RWPE1 (cell line): Measurements from ENCODE around the gene GPR132.

Experiments
- CTCF ChIA-PET: fragments of 350-600 bp; sonication (Branson Sonifier 250); formaldehyde crosslinking; extraction: SDS; loops from one replicate; lab custom pipeline; 2021; lab: Yijun Ruan, JAX
- POLR2A ChIA-PET: fragments of 400-600 bp; formaldehyde crosslinking; extraction: SDS; loops from one replicate; lab custom pipeline; 2020; ENCODE audit warnings: antibody characterized with exemption; ENCODE audit not compliant: low non-redundant PET; lab: Yijun Ruan, JAX
- DNase-seq: peaks from one replicate; pipeline ENCODE4 v3.0.0; 2012; ENCODE audit warnings: low spot score
- H3K27ac ChIP-seq: fragments of 450-650 bp; 2 replicates; pipeline ENCODE4 v1.5.1; 2017
- TF ChIP-seq, protein P1 (sequence below): fragments of 450-650 bp; conservative IDR thresholded peaks from 2 replicates; pipeline ENCODE4 v1.5.1; 2017; ENCODE audit warnings: low read depth, mild to moderate bottlenecking

Gene GPR132

DNA sequence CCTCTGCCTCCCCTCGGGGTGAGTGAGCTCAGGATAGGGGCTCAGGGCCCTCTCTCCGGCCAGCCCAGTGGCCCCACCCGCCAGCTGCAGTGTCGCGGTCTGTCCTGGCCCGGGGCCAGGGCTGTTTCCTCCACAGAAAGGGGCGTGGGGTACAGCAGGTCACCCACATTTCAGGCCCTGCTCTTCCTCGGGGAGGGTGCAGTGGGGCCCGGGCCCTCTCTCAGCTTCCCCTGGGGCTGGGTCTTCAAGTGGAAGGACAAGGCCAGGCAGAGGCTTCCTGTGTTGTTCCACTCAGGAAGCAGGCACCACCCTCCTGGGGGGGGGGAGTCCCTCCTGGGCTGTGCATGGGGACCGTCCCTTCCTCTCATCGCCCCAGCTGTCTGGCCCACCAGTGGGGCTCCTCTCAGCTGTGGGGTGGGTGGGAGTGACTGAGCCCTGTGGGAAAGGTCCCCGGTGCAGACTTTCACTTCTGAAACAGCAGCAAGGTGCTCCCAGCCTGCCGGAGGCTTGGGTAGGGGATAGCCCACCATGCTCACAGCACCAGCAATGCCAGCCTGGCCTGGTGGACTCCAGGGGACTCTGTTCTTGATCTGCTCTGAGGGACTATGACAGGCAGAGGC lies 3.7 kb downstream of the GPR132 start:
- H3K27ac ChIP-seq = no peak overlapping the region; the same call in 1 of the 2 replicates
- ChIA-PET POLR2A (no interaction called here), CTCF (interaction anchor here (0.8 kb wide), 1 partner anchor 149 kb away, joined by 4 read pairs; no protein-coding TSS in a partner anchor)
- DNase-seq = no peak
- TF ChIP-seq, protein P1, sequence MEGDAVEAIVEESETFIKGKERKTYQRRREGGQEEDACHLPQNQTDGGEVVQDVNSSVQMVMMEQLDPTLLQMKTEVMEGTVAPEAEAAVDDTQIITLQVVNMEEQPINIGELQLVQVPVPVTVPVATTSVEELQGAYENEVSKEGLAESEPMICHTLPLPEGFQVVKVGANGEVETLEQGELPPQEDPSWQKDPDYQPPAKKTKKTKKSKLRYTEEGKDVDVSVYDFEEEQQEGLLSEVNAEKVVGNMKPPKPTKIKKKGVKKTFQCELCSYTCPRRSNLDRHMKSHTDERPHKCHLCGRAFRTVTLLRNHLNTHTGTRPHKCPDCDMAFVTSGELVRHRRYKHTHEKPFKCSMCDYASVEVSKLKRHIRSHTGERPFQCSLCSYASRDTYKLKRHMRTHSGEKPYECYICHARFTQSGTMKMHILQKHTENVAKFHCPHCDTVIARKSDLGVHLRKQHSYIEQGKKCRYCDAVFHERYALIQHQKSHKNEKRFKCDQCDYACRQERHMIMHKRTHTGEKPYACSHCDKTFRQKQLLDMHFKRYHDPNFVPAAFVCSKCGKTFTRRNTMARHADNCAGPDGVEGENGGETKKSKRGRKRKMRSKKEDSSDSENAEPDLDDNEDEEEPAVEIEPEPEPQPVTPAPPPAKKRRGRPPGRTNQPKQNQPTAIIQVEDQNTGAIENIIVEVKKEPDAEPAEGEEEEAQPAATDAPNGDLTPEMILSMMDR = no peak

DNA sequence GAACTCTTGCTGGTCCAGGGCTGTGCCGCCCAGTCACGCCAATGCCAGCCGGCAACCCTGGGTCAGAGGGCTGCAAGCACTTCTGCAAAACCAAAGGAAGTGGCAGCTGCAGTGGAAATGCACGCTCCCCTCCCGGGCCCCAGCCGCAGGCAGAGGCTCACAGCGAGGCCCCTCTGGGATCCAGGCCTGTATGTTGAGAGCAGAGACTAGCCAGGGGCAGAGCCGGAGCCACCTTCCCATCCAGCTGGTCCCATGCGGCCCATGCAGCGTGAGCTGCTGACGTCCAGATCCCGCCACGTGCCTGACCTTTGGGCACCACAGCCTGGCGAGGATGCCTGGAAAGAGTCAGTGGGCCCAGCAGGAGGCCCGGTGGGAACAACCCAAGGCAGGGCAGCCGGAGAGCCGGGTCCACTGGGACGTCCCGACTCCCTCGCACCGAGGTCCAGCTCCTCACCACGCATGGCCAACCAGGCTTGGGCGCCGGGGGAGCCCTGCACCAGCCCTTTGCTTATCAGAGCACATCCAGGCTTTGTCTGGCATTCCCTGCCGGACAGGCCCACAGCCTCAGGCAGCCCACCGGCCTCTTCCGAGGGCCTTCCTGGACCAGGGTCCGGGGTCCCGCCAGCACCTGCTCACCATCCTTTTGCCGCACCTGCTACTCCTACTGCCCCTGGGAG lies 4.3 kb downstream of the GPR132 start:
- no peak for DNase-seq
- TF ChIP-seq, protein P1 = no peak
- ChIA-PET POLR2A (no interaction called here), CTCF (no interaction called here)
- no peak overlapping the region for H3K27ac ChIP-seq

DNA sequence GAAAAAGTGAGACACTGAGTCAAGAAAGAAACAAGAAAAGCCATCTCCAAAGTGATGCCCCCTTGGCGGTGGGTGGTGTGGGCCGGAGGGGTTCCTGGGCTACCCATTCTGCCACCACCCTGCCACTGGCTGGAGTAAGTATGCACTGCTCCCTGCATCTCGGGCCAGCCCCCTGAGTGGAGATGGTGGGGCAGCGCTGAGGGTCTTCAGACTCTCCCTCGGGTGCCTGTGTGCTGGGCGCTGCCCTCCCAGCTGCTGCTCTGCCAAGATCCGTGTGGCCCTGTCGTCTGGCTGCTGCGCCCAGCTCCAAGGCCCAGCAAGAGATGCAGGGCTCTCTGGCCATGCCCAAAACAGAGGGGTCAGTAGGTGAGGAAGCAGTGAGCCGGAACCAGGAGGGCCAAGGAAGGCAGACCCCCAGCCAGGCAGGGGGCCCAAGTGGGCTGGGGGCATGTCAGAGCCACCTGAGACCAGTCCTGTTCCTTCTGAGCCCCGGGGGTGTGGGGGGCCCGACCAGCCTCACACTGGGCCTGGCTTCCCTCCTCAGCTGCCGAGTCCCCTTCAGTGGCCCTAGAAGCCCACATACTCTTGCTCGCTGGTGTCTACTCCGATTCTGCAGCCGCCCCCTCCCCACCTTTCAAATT lies 5.2 kb downstream of the GPR132 start:
- H3K27ac ChIP-seq = no peak overlapping the region
- ChIA-PET CTCF (interaction anchor here (0.7 kb wide), 1 partner anchor 117 kb away, joined by 5 read pairs; no protein-coding TSS in a partner anchor), POLR2A (no interaction called here)
- DNase-seq = no peak
- TF ChIP-seq, protein P1 = no peak

DNA sequence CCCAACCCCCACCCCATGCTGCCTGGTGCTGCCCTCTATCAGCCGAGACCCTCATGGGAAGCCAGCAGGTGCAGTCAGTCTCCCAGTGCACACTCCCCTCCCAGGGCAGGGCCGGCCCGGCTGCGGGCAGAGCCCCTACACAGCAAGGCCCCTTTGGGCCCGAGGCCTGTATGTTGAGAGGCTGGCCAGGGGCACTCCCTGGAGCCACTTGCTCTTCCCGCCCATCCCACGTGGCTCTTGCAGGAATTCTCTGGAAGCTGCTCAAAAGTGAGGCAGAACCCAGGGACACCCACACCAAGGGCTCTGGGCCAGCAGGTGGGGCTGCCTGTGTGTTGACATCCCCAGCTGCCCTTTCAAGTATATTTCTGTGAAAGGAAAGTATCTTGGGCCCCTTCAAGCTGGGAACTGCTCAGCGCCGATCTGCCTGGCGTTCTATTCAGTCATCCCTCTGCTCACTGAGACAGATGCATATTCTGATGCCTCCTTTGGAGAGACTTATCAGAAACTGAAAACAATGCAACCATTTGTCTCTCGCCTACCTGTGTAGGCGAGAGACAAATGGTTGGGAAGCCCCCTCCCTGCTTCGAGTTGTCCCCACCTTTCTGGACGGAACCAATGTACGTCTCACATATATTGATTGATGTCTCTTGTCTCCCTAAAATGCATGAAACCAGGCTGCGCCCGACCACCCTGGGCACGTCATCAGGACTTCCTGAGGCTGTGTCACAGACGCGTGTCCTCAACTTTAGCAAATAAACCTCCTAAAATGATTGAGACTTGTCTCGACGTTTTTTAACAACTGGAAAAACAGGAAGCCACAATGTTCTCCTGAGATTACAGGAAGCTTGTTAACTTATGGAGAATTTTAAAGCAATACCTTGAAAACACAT lies 6.0 kb downstream of the GPR132 start:
- DNase-seq = no peak
- ChIA-PET POLR2A (no interaction called here), CTCF (interaction anchor here (0.6 to 0.7 kb wide), 2 partner anchors 118 to 164 kb away, joined by 3 to 5 read pairs; no protein-coding TSS in a partner anchor)
- peak overlapping the region; percentile 46 for H3K27ac ChIP-seq
- TF ChIP-seq, protein P1 = no peak

DNA sequence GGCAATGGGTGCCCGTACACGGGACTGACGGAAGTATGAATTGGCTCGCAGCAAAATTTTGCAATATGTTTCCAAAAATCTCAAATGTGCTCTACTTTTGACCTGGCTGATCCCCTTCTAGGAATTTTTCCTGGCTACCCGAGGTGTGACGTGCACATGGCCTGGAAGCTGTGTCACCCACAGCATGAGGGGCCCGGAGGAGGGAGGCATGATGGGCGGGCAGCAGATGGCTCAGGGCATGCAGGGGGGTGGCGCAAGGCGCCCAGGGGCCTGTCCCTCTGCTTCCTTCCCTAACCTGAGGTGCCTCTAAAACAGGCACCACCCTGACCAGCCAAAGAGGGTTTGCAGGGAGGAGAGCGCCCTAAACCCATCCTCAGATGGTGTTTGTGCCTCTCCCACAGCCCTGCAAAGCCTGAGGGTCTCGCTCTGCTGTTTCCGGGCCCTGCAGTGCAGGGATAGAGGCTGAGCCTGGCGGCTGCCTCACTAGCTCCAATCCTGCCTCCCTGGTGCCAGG lies 6.7 kb downstream of the GPR132 start:
- TF ChIP-seq, protein P1 = no peak
- ChIA-PET CTCF (no interaction called here), POLR2A (no interaction called here)
- H3K27ac ChIP-seq = peak overlapping the region; percentile 46
- no peak for DNase-seq
